DMS79 treated with DMSO at 0.1 percent for 48 hours (cell line): ENCODE measurements around the gene CAPN3.
A peak's percentile ranks its signal among the peaks of the same experiment; 100 is the strongest.

ENCODE experiments used
- DNase-seq: peaks from one replicate; lab custom pipeline; 2025; lab: John Stamatoyannopoulos, UW

CAPN3 gene

GRCh38 chr15:42394106-42394505 is 34.8 kb downstream of the CAPN3 start:
- DNase-seq = no peak

- no peak for DNase-seq
These were observed 36.5 kb downstream of the CAPN3 start for GRCh38 chr15:42395838-42396237.

- DNase-seq = no peak
These were observed 42.5 kb downstream of the CAPN3 start for GRCh38 chr15:42401544-42402454.

GRCh38 chr15:42402455-42403205 is 43.3 kb downstream of the CAPN3 start:
- DNase-seq = no peak

GRCh38 chr15:42403389-42403788 is 44.1 kb downstream of the CAPN3 start:
- no peak for DNase-seq

GRCh38 chr15:42404461-42405235 is 45.3 kb downstream of the CAPN3 start:
- DNase-seq = no peak

GRCh38 chr15:42405863-42406482 is 46.7 kb downstream of the CAPN3 start:
- DNase-seq = no peak

- DNase-seq = no peak
These were observed 48.9 kb downstream of the CAPN3 start for GRCh38 chr15:42408178-42408577.

- no peak for DNase-seq
These were observed 49.7 kb downstream of the CAPN3 start for GRCh38 chr15:42409011-42409410.

GRCh38 chr15:42411884-42412283 is 52.6 kb downstream of the CAPN3 start:
- no peak for DNase-seq

- no peak for DNase-seq
These were observed 54.6 kb downstream of the CAPN3 start for GRCh38 chr15:42413920-42414319.

- DNase-seq = no peak
These were observed 60.1 kb downstream of the CAPN3 start for GRCh38 chr15:42419369-42419768.

- DNase-seq = no peak
These were observed 62.1 kb downstream of the CAPN3 start for GRCh38 chr15:42421376-42421775.

- no peak for DNase-seq
These were observed 68.3 kb downstream of the CAPN3 start for GRCh38 chr15:42427429-42428223.

GRCh38 chr15:42444415-42445063 is 85.2 kb downstream of the CAPN3 start:
- no peak for DNase-seq

- no peak for DNase-seq
These were observed 86.2 kb downstream of the CAPN3 start for GRCh38 chr15:42445551-42445950.

- no peak for DNase-seq
These were observed 88.3 kb downstream of the CAPN3 start for GRCh38 chr15:42447599-42447998.

GRCh38 chr15:42448281-42448680 is 89.0 kb downstream of the CAPN3 start:
- no peak for DNase-seq

- no peak for DNase-seq
These were observed 90.6 kb downstream of the CAPN3 start for GRCh38 chr15:42449770-42450424.

GRCh38 chr15:42450425-42450790 is 91.1 kb downstream of the CAPN3 start:
- DNase-seq = peak; percentile 5
